ENCODE measurements around the gene EIF4A3.
A peak's percentile ranks its signal among the peaks of the same experiment; 100 is the strongest.

The EIF4A3 gene

GRCh38 chr17:80108036-80108971 is 38.6 kb downstream of the EIF4A3 start:
- no peak for TF ChIP-seq ZNF274 (IDR thresholded peaks at IDR 0.05; ENCODE audit: low read depth, low read length)
- H3K4me3 ChIP-seq (ENCODE audit: low read length) = no peak overlapping the region

- TF ChIP-seq ZNF274 (IDR thresholded peaks at IDR 0.05; ENCODE audit: low read depth, low read length) = no peak
- H3K4me3 ChIP-seq (ENCODE audit: low read length) = no peak overlapping the region
Observed at GRCh38 chr17:80107231-80108021, 39.5 kb downstream of the EIF4A3 start.

- TF ChIP-seq ZNF274 (IDR thresholded peaks at IDR 0.05; ENCODE audit: low read depth, low read length) = no peak
- no peak overlapping the region for H3K4me3 ChIP-seq (ENCODE audit: low read length)
Observed at GRCh38 chr17:80106751-80107150, 40.2 kb downstream of the EIF4A3 start.

- no peak overlapping the region for H3K4me3 ChIP-seq (ENCODE audit: low read length)
- TF ChIP-seq ZNF274 (IDR thresholded peaks at IDR 0.05; ENCODE audit: low read depth, low read length) = no peak
Observed at GRCh38 chr17:80106176-80106575, 40.8 kb downstream of the EIF4A3 start.

GRCh38 chr17:80105762-80106161 is 41.2 kb downstream of the EIF4A3 start:
- TF ChIP-seq ZNF274 (IDR thresholded peaks at IDR 0.05; ENCODE audit: low read depth, low read length) = no peak
- no peak overlapping the region for H3K4me3 ChIP-seq (ENCODE audit: low read length)

- no peak for TF ChIP-seq ZNF274 (IDR thresholded peaks at IDR 0.05; ENCODE audit: low read depth, low read length)
- no peak overlapping the region for H3K4me3 ChIP-seq (ENCODE audit: low read length)
Observed at GRCh38 chr17:80104956-80105375, 42.0 kb downstream of the EIF4A3 start.

- H3K4me3 ChIP-seq (ENCODE audit: low read length) = no peak overlapping the region
- TF ChIP-seq ZNF274 (IDR thresholded peaks at IDR 0.05; ENCODE audit: low read depth, low read length) = no peak
Observed at GRCh38 chr17:80104321-80104955, 42.5 kb downstream of the EIF4A3 start.

GRCh38 chr17:80103449-80104085 is 43.4 kb downstream of the EIF4A3 start:
- no peak for TF ChIP-seq ZNF274 (IDR thresholded peaks at IDR 0.05; ENCODE audit: low read depth, low read length)
- no peak overlapping the region for H3K4me3 ChIP-seq (ENCODE audit: low read length)

GRCh38 chr17:80102664-80103448 is 44.1 kb downstream of the EIF4A3 start:
- no peak for TF ChIP-seq ZNF274 (IDR thresholded peaks at IDR 0.05; ENCODE audit: low read depth, low read length)
- no peak overlapping the region for H3K4me3 ChIP-seq (ENCODE audit: low read length)

- peak overlapping the region; percentile 74 for H3K4me3 ChIP-seq (ENCODE audit: low read length)
- TF ChIP-seq ZNF274 (IDR thresholded peaks at IDR 0.05; ENCODE audit: low read depth, low read length) = no peak
Observed at GRCh38 chr17:80101946-80102663, 44.8 kb downstream of the EIF4A3 start.

GRCh38 chr17:80101011-80101945 is 45.6 kb downstream of the EIF4A3 start, which contains the start of gene GAA:
TSS of gene GAA (plus strand) at chr17:80101581. CDS start at chr17:80104587, 3,006 bp downstream.
- no peak for TF ChIP-seq ZNF274 (IDR thresholded peaks at IDR 0.05; ENCODE audit: low read depth, low read length)
- H3K4me3 ChIP-seq (ENCODE audit: low read length) = peak within 1 kb of the TSS; percentile 74

- H3K4me3 ChIP-seq (ENCODE audit: low read length) = no peak overlapping the region
- TF ChIP-seq ZNF274 (IDR thresholded peaks at IDR 0.05; ENCODE audit: low read depth, low read length) = no peak
Observed at GRCh38 chr17:80100035-80100323, 46.9 kb downstream of the EIF4A3 start.
